Renal cortical epithelial cell (primary cell): ENCODE measurements around the gene TMEM190. TPM values are rescaled to one million over a fixed set of nuclear protein-coding genes. Genes with fewer than 3 reads are reported as not detected.
"Not testable (repeated sequence)": the region's sequence is repeated elsewhere in the genome, so short reads cannot be mapped to it uniquely, and the experiment has no call there.

Experiments
- DNase-seq: peaks from one replicate; pipeline ENCODE4 v3.0.0-alpha.2; 2011; ENCODE audit warnings: low read depth
- total RNA-seq: library from RNA; depleted of rRNA; stranded (reverse); fragments of >200 nt; gene quantifications from 2 replicates; pipeline ENCODE4 v1.2.3, GENCODE V29; 2014

The TMEM190 gene
- total RNA-seq, 1 donor from 2014 or later, result not detected

GRCh38 chr19:55419624-55420236 lies 43.1 kb downstream of the TMEM190 start:
- DNase-seq, result no peak

GRCh38 chr19:55421281-55421680 lies 44.7 kb downstream of the TMEM190 start:
- DNase-seq, result not testable (repeated sequence)

GRCh38 chr19:55423225-55424005 lies 46.8 kb downstream of the TMEM190 start:
- no peak for DNase-seq

GRCh38 chr19:55424518-55424917 lies 47.9 kb downstream of the TMEM190 start:
- DNase-seq, result no peak

GRCh38 chr19:55426042-55426441 lies 49.4 kb downstream of the TMEM190 start:
- DNase-seq, result no peak

Other genes starting within 250 kb of the TMEM190 start
- gene TNNT1, start 227.6 kb upstream of the TMEM190 start, total RNA-seq, result 1.9 and 5.9 TPM in 2 replicates
- gene TNNI3, start 219.1 kb upstream of the TMEM190 start, total RNA-seq, result 0.15 TPM in 1 of 2 replicates, not detected in the other
- 2.8 and 2.9 TPM in 2 replicates for gene DNAAF3, start 210.2 kb upstream of the TMEM190 start, total RNA-seq
- 1.0 TPM in 1 of 2 replicates, not detected in the other for gene SYT5, start 196.5 kb upstream of the TMEM190 start, total RNA-seq
- 0.55 and 4.9 TPM in 2 replicates for gene PTPRH, start 167.3 kb upstream of the TMEM190 start, total RNA-seq
- 0.94 TPM in 1 of 2 replicates, not detected in the other for gene TMEM86B, start 148.1 kb upstream of the TMEM190 start, total RNA-seq
- gene PPP6R1, start 117.8 kb upstream of the TMEM190 start, total RNA-seq, result 22.1 and 74.3 TPM in 2 replicates
- 38.6 and 46.9 TPM in 2 replicates for gene HSPBP1, start 96.7 kb upstream of the TMEM190 start, total RNA-seq
- gene BRSK1, start 92.8 kb upstream of the TMEM190 start, total RNA-seq, result 0.52 and 4.5 TPM in 2 replicates
- not detected in 2 replicates for gene TMEM150B, start 51.5 kb upstream of the TMEM190 start, total RNA-seq
- gene KMT5C, start 37.0 kb upstream of the TMEM190 start, total RNA-seq, result 4.9 and 10.4 TPM in 2 replicates
- gene COX6B2, start 22.1 kb upstream of the TMEM190 start, total RNA-seq, result 0.25 TPM in 1 of 2 replicates, not detected in the other
- not detected in 2 replicates for gene GARIN5B, start 13.6 kb upstream of the TMEM190 start, total RNA-seq
- 3.7 and 38.4 TPM in 2 replicates for gene IL11, start 6.4 kb upstream of the TMEM190 start, total RNA-seq
- gene TMEM238, start 7.5 kb downstream of the TMEM190 start, total RNA-seq, result 3.4 and 13.7 TPM in 2 replicates
- 177 and 303 TPM in 2 replicates for gene RPL28, start 9.1 kb downstream of the TMEM190 start, total RNA-seq
- gene UBE2S, start 31.0 kb downstream of the TMEM190 start, total RNA-seq, result 13.6 and 45.3 TPM in 2 replicates
- not detected in 2 replicates for gene SHISA7, start 66.5 kb downstream of the TMEM190 start, total RNA-seq
- 64.3 and 69.8 TPM in 2 replicates for gene ISOC2, start 84.8 kb downstream of the TMEM190 start, total RNA-seq
- gene C19orf85, start 87.9 kb downstream of the TMEM190 start, total RNA-seq, result not detected in 2 replicates
- gene ZNF628, start 99.8 kb downstream of the TMEM190 start, total RNA-seq, result 3.5 and 6.0 TPM in 2 replicates
- gene NAT14, start 108.4 kb downstream of the TMEM190 start, total RNA-seq, result 21.2 and 39.4 TPM in 2 replicates
- 5.0 and 69.4 TPM in 2 replicates for gene SSC5D, start 111.6 kb downstream of the TMEM190 start, total RNA-seq
- 2.1 TPM in 1 of 2 replicates, not detected in the other for gene SBK2, start 160.3 kb downstream of the TMEM190 start, total RNA-seq
- gene SBK3, start 168.7 kb downstream of the TMEM190 start, total RNA-seq, result not detected in 2 replicates
- gene ZNF579, start 204.0 kb downstream of the TMEM190 start, total RNA-seq, result 3.1 and 12.4 TPM in 2 replicates
- gene FIZ1, start 222.7 kb downstream of the TMEM190 start, total RNA-seq, result 4.2 and 7.4 TPM in 2 replicates
- 8.3 and 9.3 TPM in 2 replicates for gene ZNF524, start 223.5 kb downstream of the TMEM190 start, total RNA-seq
- 1.0 and 5.8 TPM in 2 replicates for gene ZNF865, start 228.8 kb downstream of the TMEM190 start, total RNA-seq
- gene ZNF784, start 247.7 kb downstream of the TMEM190 start, total RNA-seq, result 3.5 and 7.0 TPM in 2 replicates